ENCODE measurements around the gene TAOK3. TPM values are rescaled to one million over a fixed set of nuclear protein-coding genes. Genes with fewer than 3 reads are reported as not detected.

Gene TAOK3
- total RNA-seq, 1 donor from 2014 or later = 18.3 TPM

GRCh38 chr12:118336123-118336522, 36.6 kb downstream of the TAOK3 start:
- H3K4me3 Mint-ChIP-seq (ENCODE audit: unreplicated experiment) = no peak overlapping the region
- no peak for TF ChIP-seq CTCF (IDR thresholded peaks at IDR 0.05)
- no peak for DNase-seq (ENCODE audit: low spot score)
- no peaks in the 10 kb centered on the region for H3K36me3 Mint-ChIP-seq (ENCODE audit: low read depth)
- H3K9me3 Mint-ChIP-seq (ENCODE audit: low read depth) = no peaks in the 10 kb centered on the region
- peaks cover 23% of the 10 kb centered on the region for H3K4me1 Mint-ChIP-seq (ENCODE audit: low read depth)
- no peak overlapping the region for H3K27ac Mint-ChIP-seq (ENCODE audit: unreplicated experiment)
- H3K27me3 Mint-ChIP-seq (ENCODE audit: low read depth) = no peaks in the 10 kb centered on the region

GRCh38 chr12:118334939-118335567, 37.7 kb downstream of the TAOK3 start:
- H3K27ac Mint-ChIP-seq (ENCODE audit: unreplicated experiment) = no peak overlapping the region
- H3K4me3 Mint-ChIP-seq (ENCODE audit: unreplicated experiment) = no peak overlapping the region
- peaks cover 33% of the 10 kb centered on the region for H3K4me1 Mint-ChIP-seq (ENCODE audit: low read depth)
- H3K9me3 Mint-ChIP-seq (ENCODE audit: low read depth) = no peaks in the 10 kb centered on the region
- no peak for TF ChIP-seq CTCF (IDR thresholded peaks at IDR 0.05)
- no peaks in the 10 kb centered on the region for H3K36me3 Mint-ChIP-seq (ENCODE audit: low read depth)
- no peak for DNase-seq (ENCODE audit: low spot score)
- H3K27me3 Mint-ChIP-seq (ENCODE audit: low read depth) = no peaks in the 10 kb centered on the region

GRCh38 chr12:118334241-118334640, 38.5 kb downstream of the TAOK3 start:
- H3K4me1 Mint-ChIP-seq (ENCODE audit: low read depth) = peaks cover 39% of the 10 kb centered on the region
- TF ChIP-seq CTCF (IDR thresholded peaks at IDR 0.05) = no peak

GRCh38 chr12:118332511-118332910, 40.2 kb downstream of the TAOK3 start:
- TF ChIP-seq CTCF (IDR thresholded peaks at IDR 0.05) = no peak
- no peak for DNase-seq (ENCODE audit: low spot score)
- Mint-ChIP-seq H3K9me3 (ENCODE audit: low read depth) (no peaks in the 10 kb centered on the region), H3K27ac (ENCODE audit: unreplicated experiment) (no peak overlapping the region), H3K4me1 (ENCODE audit: low read depth) (peaks cover 46% of the 10 kb centered on the region), H3K36me3 (ENCODE audit: low read depth) (no peaks in the 10 kb centered on the region), H3K27me3 (ENCODE audit: low read depth) (no peaks in the 10 kb centered on the region), H3K4me3 (ENCODE audit: unreplicated experiment) (no peak overlapping the region)

More at GRCh38 chr12:118334241-118334640, 38.5 kb downstream of the TAOK3 start:
- Mint-ChIP-seq H3K4me3 (ENCODE audit: unreplicated experiment) (no peak overlapping the region), H3K27ac (ENCODE audit: unreplicated experiment) (no peak overlapping the region), H3K36me3 (ENCODE audit: low read depth) (no peaks in the 10 kb centered on the region), H3K27me3 (ENCODE audit: low read depth) (no peaks in the 10 kb centered on the region), H3K9me3 (ENCODE audit: low read depth) (no peaks in the 10 kb centered on the region)
- DNase-seq (ENCODE audit: low spot score) = no peak

- TF ChIP-seq CTCF (IDR thresholded peaks at IDR 0.05) = no peak
- peaks cover 43% of the 10 kb centered on the region for H3K4me1 Mint-ChIP-seq (ENCODE audit: low read depth)
- peak overlapping the region; percentile 97 for H3K27ac Mint-ChIP-seq (ENCODE audit: unreplicated experiment)
- peak overlapping the region; percentile 46 for H3K4me3 Mint-ChIP-seq (ENCODE audit: unreplicated experiment)
- no peaks in the 10 kb centered on the region for H3K36me3 Mint-ChIP-seq (ENCODE audit: low read depth)
- H3K9me3 Mint-ChIP-seq (ENCODE audit: low read depth) = no peaks in the 10 kb centered on the region
- no peak for DNase-seq (ENCODE audit: low spot score)
- no peaks in the 10 kb centered on the region for H3K27me3 Mint-ChIP-seq (ENCODE audit: low read depth)
Measured at GRCh38 chr12:118330421-118331018, 42.2 kb downstream of the TAOK3 start.
